Activated T-cell treated with anti-CD3 and anti-CD28 coated beads, Interleukin-2, amount 50 U/mL, for 48 hours (primary cell): ENCODE data around the gene PPRC1.

ENCODE experiments used
- DNase-seq, 2 experiments: peaks; one replicate each; pipeline ENCODE4 v3.0.0-alpha.2; 2020

The PPRC1 gene, protein sequence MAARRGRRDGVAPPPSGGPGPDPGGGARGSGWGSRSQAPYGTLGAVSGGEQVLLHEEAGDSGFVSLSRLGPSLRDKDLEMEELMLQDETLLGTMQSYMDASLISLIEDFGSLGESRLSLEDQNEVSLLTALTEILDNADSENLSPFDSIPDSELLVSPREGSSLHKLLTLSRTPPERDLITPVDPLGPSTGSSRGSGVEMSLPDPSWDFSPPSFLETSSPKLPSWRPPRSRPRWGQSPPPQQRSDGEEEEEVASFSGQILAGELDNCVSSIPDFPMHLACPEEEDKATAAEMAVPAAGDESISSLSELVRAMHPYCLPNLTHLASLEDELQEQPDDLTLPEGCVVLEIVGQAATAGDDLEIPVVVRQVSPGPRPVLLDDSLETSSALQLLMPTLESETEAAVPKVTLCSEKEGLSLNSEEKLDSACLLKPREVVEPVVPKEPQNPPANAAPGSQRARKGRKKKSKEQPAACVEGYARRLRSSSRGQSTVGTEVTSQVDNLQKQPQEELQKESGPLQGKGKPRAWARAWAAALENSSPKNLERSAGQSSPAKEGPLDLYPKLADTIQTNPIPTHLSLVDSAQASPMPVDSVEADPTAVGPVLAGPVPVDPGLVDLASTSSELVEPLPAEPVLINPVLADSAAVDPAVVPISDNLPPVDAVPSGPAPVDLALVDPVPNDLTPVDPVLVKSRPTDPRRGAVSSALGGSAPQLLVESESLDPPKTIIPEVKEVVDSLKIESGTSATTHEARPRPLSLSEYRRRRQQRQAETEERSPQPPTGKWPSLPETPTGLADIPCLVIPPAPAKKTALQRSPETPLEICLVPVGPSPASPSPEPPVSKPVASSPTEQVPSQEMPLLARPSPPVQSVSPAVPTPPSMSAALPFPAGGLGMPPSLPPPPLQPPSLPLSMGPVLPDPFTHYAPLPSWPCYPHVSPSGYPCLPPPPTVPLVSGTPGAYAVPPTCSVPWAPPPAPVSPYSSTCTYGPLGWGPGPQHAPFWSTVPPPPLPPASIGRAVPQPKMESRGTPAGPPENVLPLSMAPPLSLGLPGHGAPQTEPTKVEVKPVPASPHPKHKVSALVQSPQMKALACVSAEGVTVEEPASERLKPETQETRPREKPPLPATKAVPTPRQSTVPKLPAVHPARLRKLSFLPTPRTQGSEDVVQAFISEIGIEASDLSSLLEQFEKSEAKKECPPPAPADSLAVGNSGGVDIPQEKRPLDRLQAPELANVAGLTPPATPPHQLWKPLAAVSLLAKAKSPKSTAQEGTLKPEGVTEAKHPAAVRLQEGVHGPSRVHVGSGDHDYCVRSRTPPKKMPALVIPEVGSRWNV (N-terminal part only)

DNA sequence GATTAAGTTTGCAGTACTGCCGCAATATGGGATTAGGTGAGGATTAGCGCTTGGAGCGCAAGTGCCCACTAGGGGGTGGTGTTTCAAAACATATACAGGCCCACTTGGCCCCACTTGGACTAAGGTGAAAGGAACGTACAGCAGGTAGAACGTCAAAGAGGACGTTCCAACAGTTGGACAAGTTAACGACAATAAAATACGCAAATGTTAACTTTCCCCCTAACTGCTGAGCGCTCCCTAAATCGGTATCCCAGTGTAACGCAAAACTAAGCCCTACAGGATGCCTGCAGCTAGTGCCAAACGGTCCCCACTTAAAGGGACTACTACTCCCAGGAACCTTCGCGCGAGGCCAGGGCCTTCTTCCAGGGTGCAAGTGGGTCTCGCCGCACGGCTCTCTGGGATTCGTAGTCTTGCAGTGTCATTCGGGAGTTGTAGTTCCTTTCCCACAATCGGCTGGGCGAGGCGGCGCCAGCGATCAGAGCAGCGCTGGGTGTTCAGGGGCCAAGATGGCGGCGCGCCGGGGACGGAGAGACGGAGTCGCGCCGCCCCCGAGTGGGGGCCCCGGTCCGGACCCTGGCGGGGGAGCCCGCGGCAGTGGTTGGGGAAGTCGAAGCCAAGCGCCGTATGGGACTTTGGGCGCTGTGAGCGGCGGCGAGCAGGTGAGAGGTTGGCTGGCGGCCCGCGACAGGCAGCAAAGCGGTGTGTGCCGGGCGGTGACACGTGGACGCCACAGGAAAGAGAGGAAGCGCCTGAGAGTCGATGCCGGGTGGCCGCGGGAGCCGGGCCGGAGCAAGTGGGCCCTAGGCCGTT, at the start of gene PPRC1:
Gene PPRC1, plus strand, starts transcription at position 478 of the 810 bp plus-strand sequence. Its CDS starts 29 bp downstream, at position 507.
- peak; percentile 98 for DNase-seq

DNA sequence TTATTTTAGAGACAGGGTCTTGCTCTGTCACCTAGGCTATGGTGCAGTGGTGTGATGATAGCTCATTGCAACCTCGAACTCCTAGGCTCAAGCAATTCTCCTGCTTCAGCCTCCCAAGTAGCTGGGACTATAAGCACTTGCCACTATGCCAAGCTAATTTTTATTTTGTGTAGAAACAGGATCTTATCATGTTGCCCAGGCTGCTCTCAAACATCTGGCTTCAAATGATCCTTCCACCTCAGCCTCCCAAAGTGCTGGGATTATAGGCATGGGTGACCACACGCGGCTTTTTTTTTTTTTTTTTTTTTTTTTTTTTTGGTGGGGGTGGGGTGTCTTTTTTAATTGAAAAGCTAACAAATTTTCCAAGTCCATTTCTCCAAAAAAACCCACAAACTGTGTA, 49.3 kb upstream of the PPRC1 start:
- DNase-seq, result no peak

DNA sequence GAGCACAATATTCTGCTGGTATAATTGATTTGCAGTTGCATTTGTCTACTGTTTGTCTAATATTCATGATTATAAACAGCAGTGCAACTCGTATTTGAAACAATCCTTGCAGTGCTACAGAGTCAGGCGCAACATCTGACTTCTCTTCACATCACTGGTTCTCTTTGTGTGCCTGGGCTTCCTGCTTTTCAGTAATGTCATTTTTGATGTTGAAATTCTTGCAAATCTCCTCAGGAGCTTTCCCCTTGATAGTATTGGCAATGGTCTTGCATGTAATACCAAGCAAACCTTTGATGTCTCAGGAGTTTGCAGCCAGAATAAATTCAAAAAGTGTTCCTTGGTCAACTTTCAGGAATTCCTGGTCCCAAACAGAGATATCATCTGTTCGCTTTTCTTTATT, 47.5 kb upstream of the PPRC1 start:
- DNase-seq, result no peak

DNA sequence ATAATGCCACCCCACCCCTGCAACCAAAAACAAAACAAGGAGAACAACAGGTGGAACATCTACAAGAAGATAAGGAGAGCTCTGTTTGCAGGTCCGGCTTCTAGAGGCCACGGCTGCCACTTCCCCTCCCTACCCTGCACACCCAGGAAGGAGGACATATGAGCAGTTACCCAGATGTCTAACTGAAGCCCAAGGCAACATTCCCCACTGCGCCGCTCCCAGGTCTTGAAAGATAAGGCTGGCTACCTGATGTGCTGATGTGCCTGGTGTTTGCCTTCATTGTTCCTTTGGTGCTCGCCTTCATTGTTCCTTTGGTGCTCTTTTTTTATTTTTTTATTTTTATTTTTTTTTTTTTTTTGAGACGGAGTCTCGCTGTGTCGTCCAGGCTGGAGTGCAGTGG, 46.6 kb upstream of the PPRC1 start:
- no peak for DNase-seq

DNA sequence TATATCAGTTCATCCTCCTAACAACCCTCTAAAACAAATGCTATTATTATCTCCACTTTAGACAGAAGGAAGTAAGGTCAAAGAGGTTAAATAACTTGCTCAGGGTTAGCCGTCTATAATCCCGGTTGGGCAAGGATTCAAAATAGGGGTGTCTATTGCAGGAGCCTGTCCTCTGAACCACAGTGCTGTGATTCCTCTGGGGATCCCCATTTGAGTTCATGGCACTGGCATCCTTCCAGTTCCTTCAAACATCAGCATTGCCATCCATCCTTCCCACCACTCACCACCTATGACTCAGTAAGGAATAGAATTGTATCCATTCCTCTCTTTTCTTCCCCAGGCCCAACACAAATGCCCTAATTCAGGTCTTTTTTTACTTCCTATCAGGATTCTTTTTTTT, 42.1 kb upstream of the PPRC1 start:
- no peak for DNase-seq

DNA sequence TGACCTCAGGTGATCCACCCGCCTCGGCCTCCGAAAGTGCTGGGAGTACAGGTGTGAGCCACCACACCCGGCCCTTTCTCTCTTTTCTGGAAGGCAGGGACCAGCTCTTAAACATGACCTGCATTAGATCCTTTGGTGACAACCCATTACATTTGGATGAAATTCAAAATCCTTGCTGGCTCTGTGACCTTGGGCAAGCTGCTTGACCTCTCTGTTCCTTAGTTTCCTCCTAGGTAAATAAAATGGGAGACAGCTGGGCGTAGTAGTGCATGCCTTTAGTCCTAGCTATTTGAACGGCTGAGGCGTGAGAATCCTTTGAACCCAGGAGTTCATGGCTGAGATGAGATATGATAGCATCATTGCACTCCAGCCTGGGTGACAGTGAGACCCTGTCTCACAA, 36.4 kb upstream of the PPRC1 start:
- no peak for DNase-seq

DNA sequence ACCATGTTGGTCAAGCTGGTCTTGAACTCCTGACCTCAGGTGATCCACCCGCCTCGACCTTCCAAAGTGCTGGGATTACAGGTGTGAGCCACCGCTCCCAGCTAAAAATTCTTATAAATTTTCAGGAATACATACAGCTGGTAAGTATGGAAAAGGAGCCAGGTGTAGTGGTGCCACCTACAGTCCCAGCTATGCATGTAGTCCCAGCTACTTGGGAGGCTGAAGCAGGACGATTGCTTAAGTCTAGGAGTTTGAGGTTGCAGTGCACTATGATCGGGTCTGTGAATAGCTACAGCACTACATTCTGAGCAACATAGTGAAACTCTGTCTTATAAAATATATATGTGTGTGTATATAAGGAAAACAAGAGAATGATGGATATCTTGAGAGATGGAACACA, 31.7 kb upstream of the PPRC1 start:
- DNase-seq, result no peak

DNA sequence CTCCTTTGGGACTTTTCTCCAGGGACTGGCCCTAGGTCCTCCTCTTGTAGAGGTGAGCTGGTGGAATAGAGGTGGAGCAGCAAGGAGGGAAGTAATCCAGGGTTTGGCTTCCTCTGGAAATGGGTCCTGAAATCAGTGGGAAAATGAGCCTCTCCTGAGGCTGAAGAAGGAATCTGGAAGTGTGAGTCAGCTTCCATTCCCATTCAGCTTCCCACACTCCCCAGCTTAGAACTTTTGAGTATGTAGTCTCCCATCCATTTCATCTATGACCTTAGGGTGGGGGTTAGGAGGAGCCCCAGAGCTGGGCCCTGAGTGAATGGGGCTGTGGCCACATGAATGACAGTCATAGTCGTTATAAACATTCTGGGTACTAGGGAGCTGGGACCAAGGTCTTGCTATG, 30.4 kb upstream of the PPRC1 start:
- DNase-seq, result no peak

DNA sequence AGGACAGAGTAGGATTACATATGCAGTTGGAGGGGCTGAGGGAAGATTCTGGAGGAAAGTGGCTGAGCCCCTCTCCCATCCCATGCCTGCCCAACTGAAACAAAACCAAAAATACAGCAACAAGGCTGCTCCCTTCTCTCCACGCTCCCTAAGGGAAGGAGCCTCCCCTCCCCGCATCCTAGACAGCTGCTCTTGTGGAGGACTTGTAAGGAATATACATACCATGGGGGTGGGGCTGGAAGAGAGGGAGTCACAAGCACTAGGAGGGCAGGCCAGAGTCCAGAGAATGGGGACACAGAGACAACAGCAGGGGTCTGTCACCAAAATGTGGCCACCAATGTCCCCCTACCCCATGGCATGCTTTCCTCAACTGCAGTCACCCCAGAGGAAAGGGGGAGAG, 25.8 kb upstream of the PPRC1 start:
- DNase-seq, result no peak

DNA sequence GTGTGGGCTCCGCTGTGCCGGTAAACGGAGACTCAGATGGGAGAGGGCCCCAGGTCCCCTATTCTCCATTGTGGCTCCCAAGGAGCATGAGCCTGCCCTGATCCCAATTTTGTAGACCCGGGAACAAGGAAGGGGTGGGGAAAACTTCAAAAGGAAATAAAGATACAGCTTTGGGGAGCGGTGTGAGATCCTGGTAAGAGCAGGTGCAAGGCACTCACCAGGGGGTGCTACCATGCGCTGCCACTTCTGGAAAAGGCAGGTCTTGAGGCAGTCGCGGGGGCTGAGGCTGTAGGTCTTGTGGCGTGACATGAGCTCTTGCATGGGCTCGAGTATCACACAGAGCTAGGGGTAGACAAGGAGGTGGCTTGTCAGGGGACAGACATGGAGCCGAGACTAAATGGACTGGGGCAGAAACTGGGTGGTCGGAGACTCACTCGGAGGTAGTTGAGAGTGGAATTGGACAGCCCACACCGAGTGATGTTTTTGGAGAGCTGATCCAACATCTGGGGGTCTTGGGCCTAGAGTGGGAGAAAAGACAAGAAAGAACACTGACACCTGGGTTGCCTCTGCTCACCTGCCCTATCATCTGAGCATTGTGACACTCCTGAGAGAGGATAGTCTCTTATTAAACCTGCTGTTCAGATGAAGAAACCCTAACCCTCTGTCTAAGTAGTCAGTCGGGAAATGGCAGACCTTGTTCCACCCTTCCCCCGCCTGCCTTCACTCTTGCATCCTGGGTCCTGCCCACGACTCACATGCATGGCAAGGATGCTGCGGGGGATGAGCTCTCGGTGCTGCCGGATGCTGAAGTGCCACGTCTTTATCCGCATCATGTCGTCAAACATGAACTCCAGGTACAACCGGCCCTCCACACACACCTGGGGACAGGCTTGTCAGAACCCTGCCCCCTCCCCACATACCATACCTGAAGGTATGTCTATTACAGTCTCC, 23.4 kb upstream of the PPRC1 start:
- DNase-seq, result no peak

DNA sequence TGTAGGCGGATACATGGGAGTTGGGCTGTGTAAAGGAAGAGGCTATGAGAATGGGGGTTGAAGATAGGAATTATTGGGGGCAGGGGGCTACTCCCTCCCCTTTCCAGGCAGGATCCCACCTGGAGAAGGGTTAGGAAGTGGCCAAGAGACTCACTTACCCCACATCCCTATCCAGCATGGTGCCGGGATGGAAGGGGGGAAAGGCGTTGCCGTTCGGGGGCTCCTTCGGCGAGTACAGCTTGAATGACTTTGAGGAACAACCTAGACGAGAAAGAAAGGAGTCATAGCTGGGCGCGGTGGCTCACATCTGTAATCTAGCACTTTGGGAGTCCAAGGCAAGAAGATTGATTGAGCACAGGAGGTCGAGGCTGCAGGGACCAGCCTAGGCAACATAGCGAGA, 21.6 kb upstream of the PPRC1 start:
- DNase-seq, result no peak

DNA sequence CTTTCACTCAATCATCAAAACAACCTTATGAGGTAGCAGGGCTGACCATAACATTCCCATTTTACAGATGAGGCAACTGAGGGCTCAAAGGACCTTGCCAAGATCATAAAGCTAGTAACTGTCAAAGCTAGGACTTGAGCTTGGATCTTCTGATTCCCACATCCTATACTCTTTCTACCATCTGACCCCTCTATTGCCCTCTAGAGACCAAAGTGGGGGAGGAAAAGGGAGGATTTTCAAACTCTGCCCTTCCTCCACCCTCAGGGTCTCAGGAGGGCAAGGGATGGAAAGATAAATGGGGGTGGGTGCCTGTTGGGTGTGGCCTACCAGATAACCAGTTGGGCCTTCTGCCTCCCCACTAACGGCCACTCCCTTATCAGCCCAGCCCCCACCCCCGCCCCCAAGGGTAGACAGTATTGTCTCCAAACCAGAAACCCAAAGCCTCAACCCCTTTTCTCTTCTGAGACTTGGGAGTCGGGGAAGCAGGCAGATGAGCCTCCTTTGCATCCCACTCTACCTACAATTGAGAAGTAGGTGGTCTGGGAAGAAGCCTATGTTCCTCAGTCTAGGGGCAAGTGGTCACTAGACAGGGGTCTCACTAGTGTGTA, 20.5 kb upstream of the PPRC1 start:
- DNase-seq, result no peak

DNA sequence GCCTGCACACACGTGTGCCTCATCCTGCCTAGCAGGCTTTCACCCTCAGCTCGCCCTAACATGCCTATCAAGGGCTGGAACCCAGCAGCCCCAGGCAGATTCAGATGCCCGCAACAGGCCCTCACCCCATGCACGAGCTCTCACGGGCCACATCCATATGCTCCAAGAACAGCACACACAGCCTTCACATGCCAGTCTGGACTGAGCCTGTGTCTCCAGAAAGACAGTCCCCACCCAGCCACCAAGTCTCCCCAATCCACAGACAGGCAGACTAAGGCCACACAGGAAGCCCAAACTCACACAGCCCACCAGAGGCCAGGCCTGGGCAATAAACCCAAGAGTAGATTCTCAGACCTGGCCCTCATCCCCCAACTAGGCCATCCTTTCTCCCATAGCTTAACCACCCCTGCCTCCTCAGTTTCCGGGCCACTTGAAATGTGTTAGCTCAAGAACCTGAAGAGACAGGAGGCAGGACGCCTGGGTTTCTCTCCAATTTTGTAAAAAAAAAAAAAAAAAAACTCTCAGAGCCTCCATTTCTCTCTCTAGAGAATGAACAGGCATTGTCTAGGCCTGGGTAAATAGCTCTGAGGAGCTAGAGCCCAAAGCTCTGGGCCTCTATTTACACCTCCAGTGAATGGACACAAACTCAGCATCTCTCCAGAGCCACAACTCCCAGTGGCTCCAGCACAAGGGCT, 19.4 kb upstream of the PPRC1 start:
- DNase-seq, result peak; percentile 33 to 41

DNA sequence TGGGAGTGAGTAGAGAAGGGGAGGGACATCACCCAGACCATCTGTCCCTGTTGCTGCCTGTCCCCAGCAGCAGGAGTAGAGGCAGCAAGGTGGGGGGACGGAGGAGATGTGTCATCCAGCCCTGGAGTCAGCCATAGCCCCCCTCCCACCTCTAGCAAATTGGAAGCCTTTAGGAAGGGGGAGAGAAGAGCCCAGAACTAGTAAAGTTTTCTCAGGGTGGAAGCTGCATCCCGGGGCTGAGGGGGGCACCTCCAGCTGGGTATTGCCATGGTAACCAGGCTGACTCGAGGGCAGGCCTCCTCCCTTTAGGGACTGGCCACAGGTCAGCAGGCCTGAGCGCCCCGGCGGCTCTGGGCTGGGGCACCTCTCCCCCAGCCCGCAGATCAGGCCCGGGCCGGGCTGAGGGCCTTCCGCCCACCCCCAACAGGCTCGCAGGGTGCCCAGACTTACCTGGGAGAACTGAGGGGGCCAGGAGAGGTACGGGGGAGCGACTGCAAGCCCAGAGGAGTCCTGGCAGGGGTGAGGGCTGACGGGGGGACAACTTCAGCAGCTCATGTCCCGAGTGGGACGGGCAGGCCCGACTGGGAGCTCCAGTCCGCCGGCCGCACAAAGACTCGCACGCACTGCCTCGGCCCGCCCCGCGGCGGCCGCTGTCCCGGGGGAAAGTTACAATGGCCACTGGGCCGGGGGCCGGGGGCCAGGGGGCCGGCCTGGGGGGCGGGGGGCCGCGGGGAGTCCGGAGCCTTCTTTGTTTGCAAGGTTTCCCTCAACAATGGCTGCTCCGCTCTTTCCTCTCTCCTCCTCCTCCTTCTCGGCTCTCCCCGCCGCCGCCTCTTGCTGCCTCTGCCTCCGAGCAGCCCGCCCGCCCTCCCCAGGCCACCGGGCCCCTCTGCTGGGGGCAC, 18.6 kb upstream of the PPRC1 start:
- DNase-seq, result peak; percentile 54 to 56

DNA sequence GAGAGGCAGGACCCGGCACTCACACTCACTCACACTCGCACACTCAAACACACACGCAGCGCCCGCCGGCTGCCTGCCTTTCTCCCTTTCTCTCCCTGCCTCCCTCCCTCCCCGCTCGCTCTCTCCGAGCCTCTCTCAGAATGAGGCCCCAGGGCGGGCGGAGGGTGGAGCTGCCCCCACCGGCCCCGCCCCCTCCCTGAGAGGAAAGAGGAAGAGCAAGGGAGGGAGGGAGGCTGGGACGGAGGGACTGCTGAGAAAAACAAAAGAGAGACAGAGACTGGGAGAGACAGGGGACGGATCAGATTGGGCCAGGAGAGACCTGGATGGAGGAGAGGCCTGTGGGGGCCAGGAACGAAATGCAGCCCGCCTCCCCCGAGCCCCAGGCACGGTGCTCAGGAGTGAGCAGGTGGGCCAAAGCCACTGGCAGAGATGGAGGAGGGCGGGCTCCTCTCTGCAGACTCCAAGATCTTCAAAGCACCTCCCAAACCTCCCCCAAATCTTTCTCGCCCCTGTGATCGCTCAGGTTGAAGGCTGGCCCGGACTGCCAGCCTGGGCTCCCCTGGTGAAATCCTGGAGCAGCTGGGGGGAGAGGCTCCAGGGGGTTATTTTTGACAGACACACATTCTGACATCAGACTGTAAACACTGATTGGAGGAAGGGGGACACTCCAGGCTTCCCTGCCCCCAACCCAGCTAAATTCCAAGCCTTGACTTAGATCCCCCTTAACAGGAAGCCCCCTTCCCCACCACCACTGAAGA, 17.8 kb upstream of the PPRC1 start:
- DNase-seq, result peak; percentile 92 to 94

DNA sequence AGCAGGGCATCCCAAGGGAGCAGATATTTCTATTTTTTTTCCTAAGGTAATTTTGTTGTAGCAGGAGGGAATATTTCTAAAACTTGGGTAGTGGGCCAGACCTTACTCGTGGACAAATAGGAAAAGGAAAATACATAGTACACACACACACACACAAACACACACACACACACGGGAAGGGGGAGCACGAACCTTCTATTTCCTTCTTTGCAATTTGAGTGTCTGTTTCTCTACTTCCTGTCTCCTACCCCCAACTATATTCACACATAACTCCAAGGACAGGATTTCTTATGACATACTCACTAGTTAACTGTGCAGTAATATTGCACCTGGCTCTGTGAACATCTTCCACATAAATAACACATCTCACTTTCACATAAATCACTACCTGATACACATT, 17.1 kb upstream of the PPRC1 start:
- DNase-seq, result no peak

DNA sequence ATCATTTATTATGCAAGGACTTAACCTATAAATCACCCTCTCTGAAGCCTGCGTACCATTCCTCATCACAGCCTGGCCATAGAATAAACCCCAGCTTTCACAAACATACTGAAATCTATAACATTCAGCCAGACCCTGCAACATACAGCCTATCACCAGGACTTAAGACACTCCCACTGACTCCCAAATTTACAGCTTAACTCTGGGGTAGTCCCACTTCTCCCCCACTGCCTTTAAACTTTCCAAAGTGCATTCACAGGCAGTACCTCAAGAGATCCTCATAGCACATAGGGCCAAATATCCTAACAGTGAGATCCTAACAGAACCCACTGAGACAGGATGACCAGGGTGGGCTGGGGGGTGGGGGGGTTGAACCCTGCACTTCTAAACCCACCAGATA, 16.2 kb upstream of the PPRC1 start:
- DNase-seq, result no peak
